Measurements from ENCODE around the gene TEX44.

DNA sequence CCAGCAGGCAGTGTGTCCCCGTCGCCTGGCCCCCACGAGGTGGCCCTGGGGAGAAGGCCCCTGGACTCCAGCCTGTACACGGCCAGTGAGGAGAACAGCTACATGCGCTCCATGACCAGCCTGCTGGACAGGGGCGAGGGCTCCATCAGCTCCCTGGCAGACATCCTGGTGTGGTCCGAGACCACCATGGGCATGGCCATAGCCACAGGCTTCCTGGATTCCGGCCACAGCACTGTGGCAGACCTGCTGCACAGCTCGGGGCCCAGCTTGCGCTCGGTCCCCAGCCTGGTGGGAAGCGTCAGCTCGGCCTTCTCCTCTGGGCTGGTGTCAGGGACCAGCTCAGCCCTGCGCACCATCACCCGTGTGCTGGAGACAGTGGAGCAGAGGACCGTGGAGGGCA, 1.0 kb downstream of the TEX44 start:
- TF ChIP-seq CTCF (IDR thresholded peaks at IDR 0.05) (no peak), EP300 (IDR thresholded peaks at IDR 0.05) (no peak)
